COLO829 (cell line): ENCODE measurements around the gene GLUL.
"Not testable (repeated sequence)": the region's sequence is repeated elsewhere in the genome, so short reads cannot be mapped to it uniquely, and the experiment has no call there.

ENCODE experiments used
- DNase-seq: peaks from one replicate; pipeline ENCODE4 v3.0.0; 2012; ENCODE audit warnings: low spot score

The GLUL gene

GRCh38 chr1:182394055-182394775 is 2.6 kb upstream of the GLUL start:
- no peak for DNase-seq

GRCh38 chr1:182392050-182393028 is 749 bp upstream of the GLUL start:
- DNase-seq, result no peak

- DNase-seq, result no peak
Measured at GRCh38 chr1:182391028-182391361, 595 bp downstream of the GLUL start.

GRCh38 chr1:182389619-182390047 is 2.0 kb downstream of the GLUL start:
- no peak for DNase-seq

- DNase-seq, result no peak
Measured at GRCh38 chr1:182388392-182389134, 3.0 kb downstream of the GLUL start.

GRCh38 chr1:182387566-182387965 is 4.0 kb downstream of the GLUL start:
- no peak for DNase-seq

GRCh38 chr1:182386980-182387379 is 4.6 kb downstream of the GLUL start:
- no peak for DNase-seq

GRCh38 chr1:182385885-182386853 is 5.4 kb downstream of the GLUL start:
- DNase-seq, result no peak

- DNase-seq, result no peak
Measured at GRCh38 chr1:182384387-182384960, 7.1 kb downstream of the GLUL start.

GRCh38 chr1:182383934-182384333 is 7.7 kb downstream of the GLUL start:
- no peak for DNase-seq

GRCh38 chr1:182383037-182383661 is 8.4 kb downstream of the GLUL start:
- DNase-seq, result no peak

- no peak for DNase-seq
Measured at GRCh38 chr1:182381962-182382819, 9.4 kb downstream of the GLUL start.

GRCh38 chr1:182380199-182380598 is 11.4 kb downstream of the GLUL start:
- no peak for DNase-seq

GRCh38 chr1:182379781-182380180 is 11.8 kb downstream of the GLUL start:
- DNase-seq, result not testable (repeated sequence)

- DNase-seq, result no peak
Measured at GRCh38 chr1:182376936-182377574, 14.5 kb downstream of the GLUL start.

GRCh38 chr1:182374101-182374834 is 17.3 kb downstream of the GLUL start:
- DNase-seq, result no peak

GRCh38 chr1:182370532-182370931 is 21.1 kb downstream of the GLUL start:
- no peak for DNase-seq

- no peak for DNase-seq
Measured at GRCh38 chr1:182368903-182369302, 22.7 kb downstream of the GLUL start.
